Testis (tissue), 2 donors: ENCODE results near the gene MAPRE3.

Experiments
- CTCF ChIP-seq, 3 experiments: fragments of 450-650 bp in 2 of 3; fragments of 200-600 bp in 1 of 3; sonication (generic) in 1 of 3; IDR thresholded peaks; one replicate each; pipeline ENCODE4 v1.5.1; 2016 to 2019; ENCODE audit warnings: antibody characterized with exemption in 3 of 3, mild to moderate bottlenecking in 2 of 3, moderate library complexity in 1 of 3
- POLR2A ChIP-seq: fragments of 450-650 bp; IDR thresholded peaks from one replicate; pipeline ENCODE4 v1.6.1; 2017; ENCODE audit warnings: antibody characterized with exemption, mild to moderate bottlenecking, moderate library complexity

DNA sequence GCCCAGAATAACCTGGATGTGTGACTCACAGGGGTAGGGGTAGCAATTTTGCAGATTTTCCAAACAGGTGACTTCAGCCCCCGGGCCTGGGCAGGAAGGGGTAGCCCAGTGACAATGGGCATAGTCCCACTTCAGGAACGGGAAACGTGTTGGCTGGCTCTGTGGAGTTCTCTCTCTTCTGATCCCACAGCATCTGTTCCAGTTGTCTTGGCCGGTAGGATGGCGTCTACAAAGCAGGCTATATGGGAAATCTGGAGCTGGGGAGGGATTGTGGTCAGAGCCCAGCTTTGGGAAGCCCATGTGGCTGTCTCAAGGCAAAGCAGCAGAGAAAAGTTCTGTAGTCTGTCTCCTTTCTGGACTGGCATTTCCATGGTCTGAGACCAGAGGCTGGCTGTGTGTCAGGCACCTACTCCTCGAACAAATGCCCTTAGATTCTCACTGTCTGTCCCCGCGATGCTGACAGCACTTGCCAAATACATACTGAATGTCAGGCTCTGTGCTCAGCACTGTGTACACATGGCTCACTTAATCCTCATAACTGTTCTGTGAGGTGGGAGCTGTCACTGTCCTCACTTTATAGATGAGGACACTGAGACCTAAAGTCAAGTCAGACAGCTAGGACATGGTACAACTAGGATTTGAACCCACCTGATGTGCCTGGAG lies 44.5 kb downstream of the MAPRE3 start:
- TF ChIP-seq CTCF (IDR thresholded peaks at IDR 0.05) (no peak), POLR2A (no peak)
